HG03097 (cell line): ENCODE results near the gene DKC1.
"Not testable (repeated sequence)": the region's sequence is repeated elsewhere in the genome, so short reads cannot be mapped to it uniquely, and the experiment has no call there.

ENCODE experiments used
- ATAC-seq: cut with Tn5 transposase; IDR thresholded peaks from one replicate; pipeline ENCODE4 v1.9.1; 2021; ENCODE audit not compliant: unreplicated experiment, low FRiP score

Gene DKC1

GRCh38 chrX:154816326-154816898 lies 53.7 kb downstream of the DKC1 start:
- ATAC-seq, result not testable (repeated sequence)

- ATAC-seq, result not testable (repeated sequence)
Observed at GRCh38 chrX:154817048-154817618, 54.5 kb downstream of the DKC1 start.

DNA sequence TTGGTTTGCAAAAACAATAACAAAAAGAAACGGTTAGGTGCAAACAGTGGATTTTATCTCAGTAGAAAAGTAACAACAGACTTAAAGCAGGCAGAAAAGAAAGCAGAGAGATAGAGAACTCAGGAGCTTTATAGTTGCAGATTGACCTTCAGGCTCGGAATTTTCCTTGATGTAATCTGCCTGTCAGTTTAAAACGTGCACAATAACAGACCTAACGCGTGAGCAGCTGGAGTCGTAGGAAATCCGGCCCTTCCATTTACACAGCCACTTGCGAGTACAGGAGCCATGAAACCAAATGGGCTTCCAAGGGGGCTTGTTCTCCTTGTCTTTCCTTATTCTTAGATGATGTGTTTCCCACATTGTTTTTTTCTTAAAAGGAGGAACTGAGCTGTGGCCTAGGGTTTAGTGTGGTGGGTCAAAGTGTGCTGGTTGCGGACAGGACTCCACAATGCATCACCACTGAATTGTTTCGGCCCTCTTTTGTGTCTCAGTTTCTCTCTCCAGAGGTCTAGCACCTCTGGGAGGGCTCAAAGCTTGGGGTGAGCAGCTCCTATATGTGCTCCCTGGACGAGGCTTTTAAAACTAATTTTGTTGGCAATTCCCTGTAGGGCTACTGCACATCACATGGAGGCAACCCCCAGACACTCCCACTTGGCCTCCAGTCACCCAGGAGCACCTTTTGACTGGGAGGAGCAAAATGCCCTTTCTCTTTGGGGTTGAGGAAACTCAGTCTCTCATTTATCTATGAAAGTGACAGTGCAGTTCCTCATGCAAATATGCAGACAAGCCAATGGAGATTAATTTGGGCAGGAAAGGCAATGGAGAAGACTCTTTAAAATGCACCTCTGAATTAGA lies 56.5 kb downstream of the DKC1 start:
- no peak for ATAC-seq

DNA sequence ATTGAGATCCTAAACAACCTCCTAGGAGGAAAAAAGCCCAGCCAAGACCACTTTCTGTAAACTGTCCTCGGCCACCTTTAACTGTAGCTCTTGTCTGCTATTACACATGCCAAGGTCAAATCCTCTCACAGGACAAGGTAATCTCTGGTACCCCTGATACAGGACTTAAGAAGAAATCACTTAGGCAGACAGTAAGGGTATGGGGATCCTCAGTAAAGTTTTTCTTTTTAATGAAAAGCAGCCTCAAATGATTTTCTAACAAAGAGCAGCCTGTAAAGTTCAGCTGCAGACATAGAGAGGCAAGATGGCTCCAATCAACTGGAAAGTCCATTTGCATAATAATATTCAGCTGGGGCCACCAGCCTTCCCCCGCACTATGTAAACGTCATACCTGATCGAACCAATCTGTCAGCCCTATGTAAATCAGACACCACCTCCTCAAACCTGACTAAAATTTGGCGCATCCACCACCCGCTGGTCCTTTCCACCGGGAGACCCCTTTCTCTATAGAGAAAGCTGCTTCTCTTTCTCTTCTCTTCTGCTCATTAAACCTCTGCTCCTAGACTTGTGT lies 57.2 kb downstream of the DKC1 start:
- ATAC-seq, result no peak

DNA sequence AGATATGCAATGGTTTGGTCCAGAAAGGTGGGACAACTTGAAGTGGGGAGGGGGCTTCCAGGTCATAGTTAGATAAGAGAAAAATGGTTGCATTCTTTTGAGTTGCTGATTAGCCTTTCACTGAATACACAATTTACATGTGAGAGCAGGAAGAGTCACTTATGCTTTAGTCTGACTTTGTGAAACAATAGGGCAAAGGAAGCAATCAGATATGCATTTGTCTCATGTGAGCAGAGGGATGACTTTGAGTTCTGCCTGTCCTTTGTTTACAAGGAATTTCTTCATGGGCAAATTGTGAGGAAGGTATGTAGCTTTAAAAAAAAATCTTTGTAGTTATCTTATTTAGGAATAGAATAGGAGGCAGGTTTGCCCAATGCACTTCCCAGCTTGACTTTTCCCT lies 58.9 kb downstream of the DKC1 start:
- ATAC-seq, result no peak

- no peak for ATAC-seq
Observed at GRCh38 chrX:154822029-154822428, 59.4 kb downstream of the DKC1 start.

DNA sequence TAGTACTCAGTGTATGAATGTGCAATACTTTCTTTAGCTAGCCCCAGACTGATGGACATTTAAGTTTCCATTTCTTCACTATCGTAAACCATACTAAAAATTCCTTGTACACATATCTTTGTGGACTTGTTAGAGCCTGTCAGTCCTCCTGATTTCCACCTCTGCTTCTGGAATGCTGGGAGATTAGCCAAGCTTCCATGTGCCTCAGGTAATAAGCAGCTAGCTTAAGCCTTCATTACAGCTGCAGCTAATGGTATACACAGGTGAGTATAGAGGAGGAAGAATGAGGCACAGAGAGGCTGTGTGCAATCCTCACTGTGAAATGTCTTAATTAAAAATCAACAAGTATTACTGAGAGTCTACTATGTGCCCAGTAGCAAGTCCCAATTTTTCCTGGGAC lies 62.0 kb downstream of the DKC1 start:
- no peak for ATAC-seq

GRCh38 chrX:154825586-154825985 lies 62.9 kb downstream of the DKC1 start:
- not testable (repeated sequence) for ATAC-seq
